Endothelial cell of umbilical vein (primary cell): ENCODE data around the gene NGRN. TPM values are rescaled to one million over a fixed set of nuclear protein-coding genes. Genes with fewer than 3 reads are reported as not detected.
"Not testable (repeated sequence)": the region's sequence is repeated elsewhere in the genome, so short reads cannot be mapped to it uniquely, and the experiment has no call there.

Experiments used
- BruUV-seq: library from RNA; stranded (reverse); fragments of 400-500 nt; replicated peaks from 2 replicates; lab custom pipeline; 2021; lab: Mats Ljungman, UMichigan
- CTCF ChIA-PET: fragments of 300-600, 350-600 bp; sonication (Branson Sonifier 250); formaldehyde crosslinking; loops from one replicate; lab custom pipeline; 2021; ENCODE audit warnings: antibody characterized with exemption, inconsistent platforms; lab: Charles Lee
- POLR2A ChIA-PET: fragments of 300-600, 350-600 bp; sonication (Branson Sonifier 250); formaldehyde crosslinking; loops from one replicate; lab custom pipeline; 2021; ENCODE audit warnings: antibody characterized with exemption, inconsistent platforms; lab: Charles Lee
- DNase-seq: peaks from one replicate; pipeline ENCODE4 v3.0.0-alpha.2; 2011; ENCODE audit warnings: low read depth, low spot score
- FAIRE-seq: peaks from 2 replicates; lab custom pipeline; 2011; peaks lifted over from hg19 to GRCh38; lab: Jason Lieb, UNC
- H2AFZ ChIP-seq: 2 replicates; pipeline ENCODE4 v1.6.0; 2012; ENCODE audit warnings: low read depth, low read length, control low read depth, inconsistent platforms
- H3K27ac ChIP-seq: 2 replicates; pipeline ENCODE4 v1.5.1; 2011; ENCODE audit warnings: low read depth, mild to moderate bottlenecking, control low read depth, low read length, moderate library complexity; ENCODE audit not compliant: insufficient read depth
- H3K27me3 ChIP-seq, 2 experiments: 2 replicates each; pipeline versions ENCODE4 v1.6.0 to v1.6.1; 2011; ENCODE audit warnings: low read length in 2 of 2, mixed read lengths in 1 of 2; ENCODE audit not compliant: control insufficient read depth in 2 of 2, insufficient read depth in 2 of 2
- H3K36me3 ChIP-seq, 2 experiments: 2 replicates in 1 of 2; 3 replicates in 1 of 2; pipeline ENCODE4 v1.5.1; 2011; ENCODE audit warnings: low read length in 2 of 2, mild to moderate bottlenecking in 1 of 2, moderate library complexity in 1 of 2; ENCODE audit not compliant: control insufficient read depth in 2 of 2, insufficient read depth in 2 of 2; ENCODE audit errors: extremely low read depth in 1 of 2
- H3K4me1 ChIP-seq: 3 replicates; pipeline ENCODE4 v1.5.1; 2011; ENCODE audit warnings: mild to moderate bottlenecking, low read length; ENCODE audit not compliant: control insufficient read depth, insufficient read depth; ENCODE audit errors: extremely low read depth
- H3K4me2 ChIP-seq: 2 replicates; pipeline ENCODE4 v1.6.1; 2011; ENCODE audit warnings: low read length, control low read depth, mixed read lengths; ENCODE audit not compliant: insufficient read depth
- H3K4me3 ChIP-seq, 3 experiments: fragments of 200-600 bp in 1 of 3; sonication (generic), shearing (Covaris generic) in 1 of 3; replicated peaks in 1 of 3; 2 replicates each; pipeline ENCODE4 v1.5.1; 2011 to 2016; ENCODE audit warnings: control low read depth in 3 of 3, low read length in 3 of 3, mild to moderate bottlenecking in 2 of 3, inconsistent platforms in 1 of 3, low read depth in 1 of 3, moderate library complexity in 1 of 3; ENCODE audit not compliant: insufficient read depth in 1 of 3
- H3K79me2 ChIP-seq: 2 replicates; pipeline ENCODE4 v1.6.0; 2012; ENCODE audit warnings: low read length, inconsistent platforms; ENCODE audit not compliant: control insufficient read depth, insufficient read depth
- H3K9ac ChIP-seq: replicated peaks from 2 replicates; pipeline ENCODE3; 2011; ENCODE audit warnings: low read length, control low read depth; ENCODE audit not compliant: insufficient read depth; ENCODE audit errors: extremely low read depth
- H3K9me1 ChIP-seq: replicated peaks from 3 replicates; pipeline ENCODE4 v1.6.0; 2011; ENCODE audit warnings: mild to moderate bottlenecking, low read length; ENCODE audit not compliant: control insufficient read depth, insufficient read depth; ENCODE audit errors: extremely low read depth
- H3K9me3 ChIP-seq: replicated peaks from 2 replicates; pipeline ENCODE4 v1.5.1; 2012; ENCODE audit warnings: low read length, inconsistent platforms; ENCODE audit not compliant: control insufficient read depth, insufficient read depth
- H4K20me1 ChIP-seq: replicated peaks from 2 replicates; pipeline ENCODE3; 2011; ENCODE audit warnings: mild to moderate bottlenecking, low read length; ENCODE audit not compliant: control insufficient read depth, insufficient read depth; ENCODE audit errors: extremely low read depth
- CTCF ChIP-seq, 2 donors: IDR thresholded peaks; 1 replicate in 1 of 2; 2 replicates in 1 of 2; pipeline ENCODE4 v1.5.1; 2011; ENCODE audit warnings: low read length in 2 of 2, mild to moderate bottlenecking in 2 of 2, moderate library complexity in 2 of 2, control low read depth in 1 of 2, inconsistent platforms in 1 of 2, low read depth in 1 of 2; ENCODE audit not compliant: insufficient read depth in 1 of 2; ENCODE audit errors: extremely low read depth in 1 of 2
- EZH2 ChIP-seq: IDR thresholded peaks from 2 replicates; pipeline ENCODE4 v1.6.1; 2012; ENCODE audit warnings: borderline replicate concordance, low read depth, mild to moderate bottlenecking, moderate library complexity, low read length, inconsistent platforms; ENCODE audit not compliant: severe bottlenecking
- FOS ChIP-seq: IDR thresholded peaks from 2 replicates; pipeline ENCODE4 v1.6.1; 2011; ENCODE audit warnings: mild to moderate bottlenecking, low read length, moderate library complexity, borderline replicate concordance; ENCODE audit not compliant: insufficient read depth
- GATA2 ChIP-seq: IDR thresholded peaks from 2 replicates; pipeline ENCODE4 v1.7.0; 2011; ENCODE audit warnings: low read depth, mild to moderate bottlenecking, moderate library complexity, mixed read lengths, low read length; ENCODE audit not compliant: insufficient read length, insufficient read depth
- JUN ChIP-seq: IDR thresholded peaks from 2 replicates; pipeline ENCODE4 v1.6.1; 2011; ENCODE audit warnings: borderline replicate concordance, low read depth; ENCODE audit not compliant: insufficient read length, insufficient read depth
- MAX ChIP-seq: IDR thresholded peaks from 2 replicates; pipeline ENCODE4 v1.6.1; 2011; ENCODE audit not compliant: insufficient read depth, insufficient read length
- MYC ChIP-seq: IDR thresholded peaks from one replicate; pipeline ENCODE4 v1.6.1; 2011; ENCODE audit warnings: mild to moderate bottlenecking, low read depth, low read length
- POLR2A ChIP-seq: IDR thresholded peaks from 2 replicates; pipeline ENCODE4 v1.6.1; 2012; ENCODE audit warnings: low read depth, mild to moderate bottlenecking, control low read depth, low read length
- POLR2AphosphoS5 ChIP-seq: IDR thresholded peaks from 2 replicates; pipeline ENCODE4 v1.6.1; 2012; ENCODE audit warnings: low read depth, mild to moderate bottlenecking, control low read depth, low read length, moderate library complexity; ENCODE audit not compliant: insufficient read depth
- dilution Hi-C: fragments of 300-500 bp; cut with MboI; formaldehyde crosslinking; loops from one replicate; pipeline ENCODE4 v1.15.0; 2019; ENCODE audit warnings: low sequenced_read_pairs; ENCODE audit not compliant: extremely low pct_ligation_motif_present
- intact Hi-C: fragments of 100-400 bp; cut with micrococcal nuclease; formaldehyde crosslinking; loops from one replicate; pipeline ENCODE4 v1.10.0; 2022
- polyA plus RNA-seq, 4 experiments: library from polyadenylated mRNA; depleted of rRNA in 3 of 4; stranded (reverse) in 3 of 4; unstranded in 1 of 4; fragments of >200 nt; gene quantifications; 2 replicates each; pipeline versions ENCODE4 v1.2.1 to v1.2.3, GENCODE V29; 2011 to 2012; ENCODE audit warnings: missing spikeins in 1 of 4
- total RNA-seq: library from RNA; stranded (reverse); gene quantifications from 2 replicates; pipeline ENCODE4 v1.2.3, GENCODE V29; 2021

The NGRN gene
- total and polyA plus RNA-seq, 2 donors (not counting 3 experiments of a cell fraction or from before 2014, with no cell fraction given), result 28.9 to 56.5 TPM

DNA sequence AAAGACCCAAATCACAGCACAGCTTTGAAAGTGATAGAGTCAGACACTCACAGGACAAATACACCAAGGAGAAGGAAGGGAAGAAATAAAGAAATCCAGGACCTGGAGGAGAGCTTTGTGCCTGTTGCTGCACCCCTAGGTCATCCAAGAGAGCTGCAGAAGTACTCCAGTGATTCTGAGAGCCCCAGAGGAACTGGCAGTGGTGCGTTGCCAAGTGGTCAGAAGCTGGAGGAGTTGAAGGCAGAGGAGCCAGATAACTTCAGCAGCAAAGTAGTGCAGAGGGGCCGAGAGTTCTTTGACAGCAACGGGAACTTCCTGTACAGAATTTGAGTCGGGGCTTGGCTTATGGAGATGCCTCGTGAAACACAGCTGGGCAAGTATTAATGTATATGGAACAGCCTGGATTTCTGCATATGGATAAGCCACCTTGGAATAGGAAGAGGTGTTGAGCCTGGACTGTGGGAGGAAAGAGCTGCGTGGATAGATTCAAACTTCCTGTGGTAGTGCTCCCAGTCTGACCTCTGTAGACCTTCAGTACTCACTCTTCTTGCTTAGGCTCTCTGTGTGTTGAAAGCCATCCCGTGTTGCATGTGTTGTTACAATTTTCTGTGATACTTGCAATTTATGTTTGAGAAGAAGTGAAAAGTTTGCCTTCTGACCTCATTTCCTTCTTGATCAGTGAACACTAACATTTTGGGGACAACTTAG, 6.1 kb downstream of the NGRN start:
- CTCF ChIA-PET, result interaction anchor here (0.9 to 2.1 kb wide), 5 partner anchors 11 to 38 kb away, joined by 3 to 5 read pairs (median 4); partner anchors contain the start of gene TTLL13
- H4K20me1 ChIP-seq, result no peaks in the 10 kb centered on the region
- BruUV-seq, result no TSS peak
- dilution Hi-C loops, result no loop called here
- POLR2A ChIA-PET, result interaction anchor here (0.6 kb wide), 1 partner anchor 21 kb away, joined by 5 read pairs; no protein-coding TSS in a partner anchor
- H3K4me2 ChIP-seq, result no peak overlapping the region
- intact Hi-C loops, result no loop called here
- FAIRE-seq (no peak), DNase-seq (no peak)
- H3K9ac ChIP-seq, result no peak overlapping the region
- no peaks in the 10 kb centered on the region for H3K27me3 ChIP-seq
- no peaks in the 10 kb centered on the region for H3K9me3 ChIP-seq
- H2AFZ ChIP-seq, result no peak overlapping the region
- H3K4me1 ChIP-seq, result peaks cover 25% of the 10 kb centered on the region
- H3K27ac ChIP-seq, result no peak overlapping the region
- H3K9me1 ChIP-seq, result no peaks in the 10 kb centered on the region
- no peak for TF ChIP-seq POLR2AphosphoS5
- no peak for TF ChIP-seq JUN
- TF ChIP-seq GATA2, result no peak
- no peak for TF ChIP-seq FOS
- no peak for TF ChIP-seq MAX
- no peak for TF ChIP-seq EZH2
- no peak for TF ChIP-seq CTCF (IDR thresholded peaks at IDR 0.05; ENCODE audit: extremely low read depth in 1 of 2, insufficient read depth in 1 of 2, low read depth in 1 of 2, low read length in 2 of 2)
- no peak for TF ChIP-seq MYC
- no peak for TF ChIP-seq POLR2A
- peaks cover 18 to 23% of the 10 kb centered on the region in 2 experiments for H3K36me3 ChIP-seq
- H3K4me3 ChIP-seq, result no peak overlapping the region
- peaks cover 59% of the 10 kb centered on the region for H3K79me2 ChIP-seq

DNA sequence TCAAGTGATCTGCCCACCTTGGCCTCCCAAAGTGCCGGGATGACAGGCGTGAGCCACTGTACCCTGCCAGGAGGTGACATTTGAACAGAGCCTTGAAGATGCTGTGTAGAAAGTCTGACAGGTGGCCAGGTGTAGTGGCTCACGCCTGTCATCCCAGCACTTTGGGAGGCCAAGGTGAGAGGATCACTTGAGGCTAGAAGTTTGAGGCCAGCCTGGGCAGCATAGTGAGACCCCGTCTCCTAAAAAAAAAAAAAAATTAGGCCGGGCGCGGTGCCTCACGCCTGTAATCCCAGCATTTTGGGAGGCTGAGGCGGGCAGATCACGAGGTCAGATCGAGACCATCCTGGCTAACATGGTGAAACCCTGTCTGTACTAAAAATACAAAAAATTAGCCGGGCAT, 13.0 kb downstream of the NGRN start:
- H3K9me3 ChIP-seq, H4K20me1 ChIP-seq, intact Hi-C loops, BruUV-seq, dilution Hi-C loops, H3K79me2 ChIP-seq, H3K9ac ChIP-seq, DNase-seq, H3K4me2 ChIP-seq, H3K27ac ChIP-seq, FAIRE-seq, H3K4me3 ChIP-seq, POLR2A ChIA-PET, H3K9me1 ChIP-seq, H3K27me3 ChIP-seq, H3K36me3 ChIP-seq, H3K4me1 ChIP-seq, CTCF ChIA-PET, H2AFZ ChIP-seq: not testable (repeated sequence)
